Left ventricle myocardium inferior (tissue), 1 donor: ENCODE data around the gene ABCE1. TPM values are rescaled to one million over a fixed set of nuclear protein-coding genes. Genes with fewer than 3 reads are reported as not detected.

Source experiments
- DNase-seq: peaks from one replicate; pipeline ENCODE4 v3.0.0-alpha.2; 2020
- H3K27ac ChIP-seq: fragments of 200-600 bp; replicated peaks from 2 replicates; pipeline ENCODE4 v1.8.0; 2021
- H3K27me3 ChIP-seq: fragments of 200-600 bp; 2 replicates; pipeline ENCODE4 v1.8.0; 2021; ENCODE audit warnings: low read depth
- H3K36me3 ChIP-seq: fragments of 200-600 bp; 2 replicates; pipeline ENCODE4 v1.8.0; 2021
- H3K4me1 ChIP-seq: fragments of 200-600 bp; 2 replicates; pipeline ENCODE4 v1.8.0; 2021
- H3K4me3 ChIP-seq: fragments of 200-600 bp; 2 replicates; pipeline ENCODE4 v1.8.0; 2021; ENCODE audit warnings: mild to moderate bottlenecking, moderate library complexity
- H3K9me3 ChIP-seq: fragments of 200-600 bp; replicated peaks from 2 replicates; pipeline ENCODE4 v1.8.0; 2021
- CTCF ChIP-seq: fragments of 200-600 bp; IDR thresholded peaks from 2 replicates; pipeline ENCODE4 v1.8.0; 2021; ENCODE audit warnings: antibody characterized with exemption, mild to moderate bottlenecking, borderline replicate concordance
- intact Hi-C: fragments of 100-400 bp; cut with micrococcal nuclease; formaldehyde crosslinking; loops from one replicate; pipeline ENCODE4 v1.11.0; 2022
- total RNA-seq: library from RNA; stranded (reverse); fragmentation: NEBNext Ultra II Directional; extraction: Animal tissue kit (Norgen Biotek cat#: 25700); gene quantifications from one replicate; pipeline ENCODE4 v1.2.1, GENCODE V29; 2021
- donor health status: DM: no; HTN: yes; CAD: no; lungs with severe emphysema.

The ABCE1 gene
- total RNA-seq, 1 donor from 2014 or later: 34.5 TPM

GRCh38 chr4:145058256-145058655 is 39.9 kb upstream of the ABCE1 start:
- intact Hi-C loops: no loop called here
- no peak for TF ChIP-seq CTCF
- no peak for DNase-seq
- H3K27me3 ChIP-seq: no peaks in the 10 kb centered on the region
- no peak overlapping the region for H3K4me3 ChIP-seq
- no peak overlapping the region for H3K27ac ChIP-seq
- H3K4me1 ChIP-seq: peaks cover 19% of the 10 kb centered on the region
- peaks cover 8% of the 10 kb centered on the region for H3K36me3 ChIP-seq
- H3K9me3 ChIP-seq: no peaks in the 10 kb centered on the region

GRCh38 chr4:145061318-145061920 is 36.7 kb upstream of the ABCE1 start:
- TF ChIP-seq CTCF: peak; percentile 62
- Histone ChIP-seq H3K9me3 (no peaks in the 10 kb centered on the region), H3K4me1 (peaks cover 19% of the 10 kb centered on the region), H3K27ac (no peak overlapping the region), H3K4me3 (no peak overlapping the region), H3K36me3 (peaks cover 8% of the 10 kb centered on the region), H3K27me3 (no peaks in the 10 kb centered on the region)
- intact Hi-C loops: loop anchor here (10.0 kb wide), 1 partner anchor 887 kb away; no protein-coding TSS in a partner anchor
- no peak for DNase-seq

GRCh38 chr4:145066063-145066501 is 32.0 kb upstream of the ABCE1 start:
- Histone ChIP-seq H3K27me3 (no peaks in the 10 kb centered on the region), H3K36me3 (peaks cover 8% of the 10 kb centered on the region), H3K4me3 (no peak overlapping the region), H3K4me1 (peaks cover 4% of the 10 kb centered on the region), H3K9me3 (no peaks in the 10 kb centered on the region), H3K27ac (no peak overlapping the region)
- TF ChIP-seq CTCF: no peak
- DNase-seq: no peak
- intact Hi-C loops: loop anchor here (10.0 kb wide), 1 partner anchor 891 kb away; no protein-coding TSS in a partner anchor

- Histone ChIP-seq H3K4me3 (no peak overlapping the region), H3K9me3 (no peaks in the 10 kb centered on the region), H3K27me3 (no peaks in the 10 kb centered on the region), H3K27ac (no peak overlapping the region), H3K4me1 (peaks cover 3% of the 10 kb centered on the region), H3K36me3 (no peaks in the 10 kb centered on the region)
- no peak for TF ChIP-seq CTCF
- intact Hi-C loops: loop anchor here (10.0 kb wide), 1 partner anchor 895 kb away; no protein-coding TSS in a partner anchor
- DNase-seq: no peak
Observed at GRCh38 chr4:145069361-145069760, 28.8 kb upstream of the ABCE1 start.

- Histone ChIP-seq H3K4me1 (no peaks in the 10 kb centered on the region), H3K36me3 (no peaks in the 10 kb centered on the region), H3K9me3 (no peaks in the 10 kb centered on the region), H3K27ac (no peak overlapping the region), H3K27me3 (no peaks in the 10 kb centered on the region), H3K4me3 (no peak overlapping the region)
- no peak for TF ChIP-seq CTCF
- intact Hi-C loops: no loop called here
- DNase-seq: no peak
Observed at GRCh38 chr4:145071560-145071959, 26.6 kb upstream of the ABCE1 start.
